HepG2 (cell line): ENCODE measurements around the gene NGFR. TPM values are rescaled to one million over a fixed set of nuclear protein-coding genes. Genes with fewer than 3 reads are reported as not detected.

Experiments used
- DMAP1 ChIP-seq: IDR thresholded peaks from 2 replicates; pipeline ENCODE4 v1.6.1; 2016
- ETV5 ChIP-seq: IDR thresholded peaks from 2 replicates; pipeline ENCODE4 v1.6.1; 2018; ENCODE audit warnings: missing biosample characterization, missing genetic modification reagents, inconsistent platforms, borderline replicate concordance
- FOXJ3 ChIP-seq: sonication (generic); formaldehyde crosslinking; IDR thresholded peaks from 2 replicates; pipeline ENCODE4 v1.4.0; 2020; ENCODE audit warnings: missing genetic modification reagents, mild to moderate bottlenecking, borderline replicate concordance
- HOXA3 ChIP-seq: sonication (generic); formaldehyde crosslinking; IDR thresholded peaks from 2 replicates; pipeline ENCODE4 v1.5.0; 2020; ENCODE audit warnings: missing genetic modification reagents
- MTA3 ChIP-seq: sonication (generic); formaldehyde crosslinking; IDR thresholded peaks from 2 replicates; pipeline ENCODE4 v1.4.0; 2020; ENCODE audit warnings: missing genetic modification reagents
- MYC ChIP-seq: sonication (generic); formaldehyde crosslinking; IDR thresholded peaks from 2 replicates; pipeline ENCODE4 v1.9.0; 2021; ENCODE audit warnings: missing genetic modification reagents, borderline replicate concordance
- ZBTB1 ChIP-seq: sonication (generic); formaldehyde crosslinking; IDR thresholded peaks from 2 replicates; pipeline ENCODE4 v1.4.0; 2020; ENCODE audit warnings: missing genetic modification reagents, borderline replicate concordance
- ZNF34 ChIP-seq: sonication (generic); formaldehyde crosslinking; IDR thresholded peaks from 2 replicates; pipeline ENCODE4 v1.4.0; 2020; ENCODE audit warnings: mild to moderate bottlenecking, missing genetic modification reagents, borderline replicate concordance
- polyA plus RNA-seq, 8 experiments: library from polyadenylated mRNA; depleted of rRNA in 3 of 8; stranded (reverse) in 7 of 8; unstranded in 1 of 8; fragments of >200 nt; fragmentation: Illumina TruSeq in 4 of 8; extraction: Trizol in 4 of 8; gene quantifications; 2 replicates each; pipeline versions ENCODE4 v1.2.1 to v1.2.3, GENCODE V29; 2011 to 2016; ENCODE audit warnings: low read depth in 4 of 8, missing spikeins in 1 of 8, mixed read lengths in 1 of 8; ENCODE audit not compliant: insufficient read depth in 1 of 8
- total RNA-seq, 5 experiments: library from RNA; depleted of rRNA; stranded (reverse); fragments of >200 nt; fragmentation: Illumina TruSeq; extraction: Trizol; gene quantifications; 2 replicates each; pipeline ENCODE4 v1.2.3, GENCODE V29; 2016; ENCODE audit warnings: low read depth in 1 of 5
- TF ChIP-seq, protein P1 (sequence below): sonication (generic); formaldehyde crosslinking; IDR thresholded peaks from 2 replicates; pipeline ENCODE4 v1.5.0; 2020; ENCODE audit warnings: missing genetic modification reagents
- TF ChIP-seq, protein P2 (sequence below): IDR thresholded peaks from 2 replicates; pipeline ENCODE4 v1.6.1; 2018; ENCODE audit warnings: missing genetic modification reagents, mild to moderate bottlenecking, missing compliant biosample characterization
- TF ChIP-seq, protein P3 (sequence below): sonication (generic); formaldehyde crosslinking; IDR thresholded peaks from 2 replicates; pipeline ENCODE4 v1.4.0; 2020; ENCODE audit warnings: missing genetic modification reagents
- TF ChIP-seq, protein P4 (sequence below): IDR thresholded peaks from 2 replicates; pipeline ENCODE4 v1.6.1; 2016; ENCODE audit warnings: missing compliant biosample characterization, missing genetic modification reagents, borderline replicate concordance
- TF ChIP-seq, protein P5 (sequence below), 2 experiments: fragments of 450-650 bp in 1 of 2; sonication (generic) in 1 of 2; formaldehyde crosslinking in 1 of 2; IDR thresholded peaks; 2 replicates each; pipeline versions ENCODE4 v1.6.1 to v1.8.0; 2016 to 2022; ENCODE audit warnings: antibody characterized with exemption in 1 of 2, mild to moderate bottlenecking in 1 of 2, missing genetic modification reagents in 1 of 2

NGFR gene
- total and polyA plus RNA-seq, 2 of the 13 experiments (the other 11 are each of a cell fraction or from before 2014, with no cell fraction given), result 1.1 to 1.8 TPM

DNA sequence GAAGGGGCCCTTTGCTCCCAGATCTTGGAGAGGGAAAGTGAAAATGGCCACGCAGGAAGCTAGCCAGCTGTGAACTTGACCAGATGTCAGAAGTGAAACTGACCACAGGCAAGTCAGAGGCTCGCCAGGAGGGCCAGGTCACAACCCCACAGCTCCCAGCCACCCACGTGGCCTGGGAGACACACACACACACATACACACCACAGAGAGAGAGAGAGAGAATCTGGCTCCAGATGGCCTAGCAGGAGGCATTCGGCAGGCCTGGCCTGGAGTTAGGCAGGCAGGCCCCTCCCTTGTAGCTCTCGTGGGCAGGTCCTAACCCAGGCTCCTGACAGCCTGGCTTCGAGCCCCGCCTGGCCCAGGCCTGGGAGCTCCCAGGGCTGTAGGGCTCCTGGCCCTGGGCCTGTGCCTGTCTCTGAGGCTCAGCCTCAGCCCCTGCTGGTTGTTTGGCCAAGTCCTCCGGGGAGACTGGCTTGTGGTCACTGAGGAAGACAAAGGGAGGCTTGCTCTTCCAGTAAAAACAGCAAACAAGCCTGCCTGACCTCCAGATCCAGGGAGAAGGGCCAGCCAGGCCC is 20.2 kb downstream of the NGFR start (continued):
- no peak for TF ChIP-seq ZBTB1
- 0 out of 2 replicates have a peak, but pooled peaks have one; percentile 20 for TF ChIP-seq HOXA3 (CRISPR knock-in tag)
- TF ChIP-seq, protein P1, sequence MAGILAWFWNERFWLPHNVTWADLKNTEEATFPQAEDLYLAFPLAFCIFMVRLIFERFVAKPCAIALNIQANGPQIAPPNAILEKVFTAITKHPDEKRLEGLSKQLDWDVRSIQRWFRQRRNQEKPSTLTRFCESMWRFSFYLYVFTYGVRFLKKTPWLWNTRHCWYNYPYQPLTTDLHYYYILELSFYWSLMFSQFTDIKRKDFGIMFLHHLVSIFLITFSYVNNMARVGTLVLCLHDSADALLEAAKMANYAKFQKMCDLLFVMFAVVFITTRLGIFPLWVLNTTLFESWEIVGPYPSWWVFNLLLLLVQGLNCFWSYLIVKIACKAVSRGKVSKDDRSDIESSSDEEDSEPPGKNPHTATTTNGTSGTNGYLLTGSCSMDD (CRISPR knock-in tag), result 0 out of 2 replicates have a peak, but pooled peaks have one; percentile 31
- TF ChIP-seq, protein P2, sequence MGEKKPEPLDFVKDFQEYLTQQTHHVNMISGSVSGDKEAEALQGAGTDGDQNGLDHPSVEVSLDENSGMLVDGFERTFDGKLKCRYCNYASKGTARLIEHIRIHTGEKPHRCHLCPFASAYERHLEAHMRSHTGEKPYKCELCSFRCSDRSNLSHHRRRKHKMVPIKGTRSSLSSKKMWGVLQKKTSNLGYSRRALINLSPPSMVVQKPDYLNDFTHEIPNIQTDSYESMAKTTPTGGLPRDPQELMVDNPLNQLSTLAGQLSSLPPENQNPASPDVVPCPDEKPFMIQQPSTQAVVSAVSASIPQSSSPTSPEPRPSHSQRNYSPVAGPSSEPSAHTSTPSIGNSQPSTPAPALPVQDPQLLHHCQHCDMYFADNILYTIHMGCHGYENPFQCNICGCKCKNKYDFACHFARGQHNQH (CRISPR knock-in tag), result peak; percentile 84; the same call in 1 of the 2 replicates
- no peak; the same call in 1 of the 2 replicates for TF ChIP-seq MTA3 (CRISPR knock-in tag)
- TF ChIP-seq, protein P3, sequence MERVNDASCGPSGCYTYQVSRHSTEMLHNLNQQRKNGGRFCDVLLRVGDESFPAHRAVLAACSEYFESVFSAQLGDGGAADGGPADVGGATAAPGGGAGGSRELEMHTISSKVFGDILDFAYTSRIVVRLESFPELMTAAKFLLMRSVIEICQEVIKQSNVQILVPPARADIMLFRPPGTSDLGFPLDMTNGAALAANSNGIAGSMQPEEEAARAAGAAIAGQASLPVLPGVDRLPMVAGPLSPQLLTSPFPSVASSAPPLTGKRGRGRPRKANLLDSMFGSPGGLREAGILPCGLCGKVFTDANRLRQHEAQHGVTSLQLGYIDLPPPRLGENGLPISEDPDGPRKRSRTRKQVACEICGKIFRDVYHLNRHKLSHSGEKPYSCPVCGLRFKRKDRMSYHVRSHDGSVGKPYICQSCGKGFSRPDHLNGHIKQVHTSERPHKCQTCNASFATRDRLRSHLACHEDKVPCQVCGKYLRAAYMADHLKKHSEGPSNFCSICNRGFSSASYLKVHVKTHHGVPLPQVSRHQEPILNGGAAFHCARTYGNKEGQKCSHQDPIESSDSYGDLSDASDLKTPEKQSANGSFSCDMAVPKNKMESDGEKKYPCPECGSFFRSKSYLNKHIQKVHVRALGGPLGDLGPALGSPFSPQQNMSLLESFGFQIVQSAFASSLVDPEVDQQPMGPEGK (CRISPR knock-in tag), result peak; percentile 65
- peak; percentile 90 for TF ChIP-seq MYC (CRISPR knock-in tag)
- TF ChIP-seq ZNF34 (CRISPR knock-in tag), result no peak; the same call in 1 of the 2 replicates
- TF ChIP-seq, protein P4, sequence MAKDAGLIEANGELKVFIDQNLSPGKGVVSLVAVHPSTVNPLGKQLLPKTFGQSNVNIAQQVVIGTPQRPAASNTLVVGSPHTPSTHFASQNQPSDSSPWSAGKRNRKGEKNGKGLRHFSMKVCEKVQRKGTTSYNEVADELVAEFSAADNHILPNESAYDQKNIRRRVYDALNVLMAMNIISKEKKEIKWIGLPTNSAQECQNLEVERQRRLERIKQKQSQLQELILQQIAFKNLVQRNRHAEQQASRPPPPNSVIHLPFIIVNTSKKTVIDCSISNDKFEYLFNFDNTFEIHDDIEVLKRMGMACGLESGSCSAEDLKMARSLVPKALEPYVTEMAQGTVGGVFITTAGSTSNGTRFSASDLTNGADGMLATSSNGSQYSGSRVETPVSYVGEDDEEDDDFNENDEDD (CRISPR knock-in tag), result peak; percentile 71
- TF ChIP-seq, protein P5, sequence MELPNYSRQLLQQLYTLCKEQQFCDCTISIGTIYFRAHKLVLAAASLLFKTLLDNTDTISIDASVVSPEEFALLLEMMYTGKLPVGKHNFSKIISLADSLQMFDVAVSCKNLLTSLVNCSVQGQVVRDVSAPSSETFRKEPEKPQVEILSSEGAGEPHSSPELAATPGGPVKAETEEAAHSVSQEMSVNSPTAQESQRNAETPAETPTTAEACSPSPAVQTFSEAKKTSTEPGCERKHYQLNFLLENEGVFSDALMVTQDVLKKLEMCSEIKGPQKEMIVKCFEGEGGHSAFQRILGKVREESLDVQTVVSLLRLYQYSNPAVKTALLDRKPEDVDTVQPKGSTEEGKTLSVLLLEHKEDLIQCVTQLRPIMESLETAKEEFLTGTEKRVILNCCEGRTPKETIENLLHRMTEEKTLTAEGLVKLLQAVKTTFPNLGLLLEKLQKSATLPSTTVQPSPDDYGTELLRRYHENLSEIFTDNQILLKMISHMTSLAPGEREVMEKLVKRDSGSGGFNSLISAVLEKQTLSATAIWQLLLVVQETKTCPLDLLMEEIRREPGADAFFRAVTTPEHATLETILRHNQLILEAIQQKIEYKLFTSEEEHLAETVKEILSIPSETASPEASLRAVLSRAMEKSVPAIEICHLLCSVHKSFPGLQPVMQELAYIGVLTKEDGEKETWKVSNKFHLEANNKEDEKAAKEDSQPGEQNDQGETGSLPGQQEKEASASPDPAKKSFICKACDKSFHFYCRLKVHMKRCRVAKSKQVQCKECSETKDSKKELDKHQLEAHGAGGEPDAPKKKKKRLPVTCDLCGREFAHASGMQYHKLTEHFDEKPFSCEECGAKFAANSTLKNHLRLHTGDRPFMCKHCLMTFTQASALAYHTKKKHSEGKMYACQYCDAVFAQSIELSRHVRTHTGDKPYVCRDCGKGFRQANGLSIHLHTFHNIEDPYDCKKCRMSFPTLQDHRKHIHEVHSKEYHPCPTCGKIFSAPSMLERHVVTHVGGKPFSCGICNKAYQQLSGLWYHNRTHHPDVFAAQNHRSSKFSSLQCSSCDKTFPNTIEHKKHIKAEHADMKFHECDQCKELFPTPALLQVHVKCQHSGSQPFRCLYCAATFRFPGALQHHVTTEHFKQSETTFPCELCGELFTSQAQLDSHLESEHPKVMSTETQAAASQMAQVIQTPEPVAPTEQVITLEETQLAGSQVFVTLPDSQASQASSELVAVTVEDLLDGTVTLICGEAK (IDR thresholded peaks at IDR 0.05), result no peak
- TF ChIP-seq, protein P5 (CRISPR knock-in tag; IDR thresholded peaks at IDR 0.05), result peak; percentile 86
- peak; percentile 40; the same call in 1 of the 2 replicates for TF ChIP-seq ETV5 (CRISPR knock-in tag)
- TF ChIP-seq DMAP1 (CRISPR knock-in tag), result peak; percentile 57; the same call in 1 of the 2 replicates
- TF ChIP-seq FOXJ3 (CRISPR knock-in tag), result no peak
